ENCODE measurements around the gene BTBD19.
"Not testable (repeated sequence)": the region's sequence is repeated elsewhere in the genome, so short reads cannot be mapped to it uniquely, and the experiment has no call there.

BTBD19 gene

GRCh38 chr1:44829506-44830384, 21.4 kb downstream of the BTBD19 start:
- DNase-seq, result no peak

GRCh38 chr1:44830900-44831304, 22.6 kb downstream of the BTBD19 start:
- no peak for DNase-seq

GRCh38 chr1:44831516-44831915, 23.2 kb downstream of the BTBD19 start:
- no peak for DNase-seq

- DNase-seq, result no peak
Measured at GRCh38 chr1:44832056-44832705, 23.9 kb downstream of the BTBD19 start.

- no peak for DNase-seq
Measured at GRCh38 chr1:44834328-44834727, 26.0 kb downstream of the BTBD19 start.

- DNase-seq, result peak; percentile 89
Measured at GRCh38 chr1:44835738-44836675, 27.7 kb downstream of the BTBD19 start.

- not testable (repeated sequence) for DNase-seq
Measured at GRCh38 chr1:44838294-44838693, 30.0 kb downstream of the BTBD19 start.

GRCh38 chr1:44839576-44839975, 31.3 kb downstream of the BTBD19 start:
- no peak for DNase-seq

GRCh38 chr1:44842486-44842861, 34.2 kb downstream of the BTBD19 start:
- DNase-seq, result no peak

GRCh38 chr1:44842862-44843655, 34.7 kb downstream of the BTBD19 start, which contains the start of gene PTCH2:
Gene PTCH2 (minus strand): TSS chr1:44843253. CDS start chr1:44842932, 321 bp downstream.
- DNase-seq, result no peak

- no peak for DNase-seq
Measured at GRCh38 chr1:44846985-44847384, 38.7 kb downstream of the BTBD19 start.

GRCh38 chr1:44847845-44848244, 39.5 kb downstream of the BTBD19 start:
- no peak for DNase-seq

GRCh38 chr1:44848456-44849181, 40.3 kb downstream of the BTBD19 start:
- no peak for DNase-seq

- no peak for DNase-seq
Measured at GRCh38 chr1:44849575-44850132, 41.3 kb downstream of the BTBD19 start.

- no peak for DNase-seq
Measured at GRCh38 chr1:44851308-44851707, 43.0 kb downstream of the BTBD19 start.

- no peak for DNase-seq
Measured at GRCh38 chr1:44853201-44853600, 44.9 kb downstream of the BTBD19 start.

GRCh38 chr1:44854970-44855369, 46.6 kb downstream of the BTBD19 start:
- DNase-seq, result no peak

- DNase-seq, result no peak
Measured at GRCh38 chr1:44855742-44856141, 47.4 kb downstream of the BTBD19 start.

- no peak for DNase-seq
Measured at GRCh38 chr1:44857446-44857845, 49.1 kb downstream of the BTBD19 start.

- no peak for DNase-seq
Measured at GRCh38 chr1:44860331-44860730, 52.0 kb downstream of the BTBD19 start.

- DNase-seq, result no peak
Measured at GRCh38 chr1:44860891-44861425, 52.6 kb downstream of the BTBD19 start.

Measured in stimulated activated CD4-positive, alpha-beta T cell treated with anti-CD3 and anti-CD28 coated beads, Interleukin-12 subunit alpha, Interleukin-12 subunit beta, amount 100 ng/mL, for 4 hours (primary cell).